BE2C (cell line): ENCODE measurements around the gene USP33.
"Not testable (repeated sequence)": the region's sequence is repeated elsewhere in the genome, so short reads cannot be mapped to it uniquely, and the experiment has no call there.

Experiments
- DNase-seq: peaks from one replicate; pipeline ENCODE4 v3.0.0-alpha.2; 2020
- H3K27me3 ChIP-seq: fragments of 250-450 bp; sonication (Bioruptor Pico); 2 replicates; pipeline ENCODE4 v1.5.1; 2020; ENCODE audit warnings: mild to moderate bottlenecking
- H3K36me3 ChIP-seq: fragments of 250-450 bp; sonication (Bioruptor Pico); 2 replicates; pipeline ENCODE4 v1.5.1; 2020; ENCODE audit warnings: mild to moderate bottlenecking
- H3K4me1 ChIP-seq: fragments of 250-450 bp; sonication (Bioruptor Pico); 2 replicates; pipeline ENCODE4 v1.5.1; 2020
- H3K4me3 ChIP-seq: 2 replicates; pipeline ENCODE4 v1.5.1; 2011; ENCODE audit warnings: low read depth, low read length
- H3K9me3 ChIP-seq: fragments of 250-450 bp; sonication (Bioruptor Pico); 2 replicates; pipeline ENCODE4 v1.5.1; 2020
- CTCF ChIP-seq: IDR thresholded peaks from 2 replicates; pipeline ENCODE4 v1.5.1; 2012; ENCODE audit warnings: mild to moderate bottlenecking, low read depth, low read length

The USP33 gene

GRCh38 chr1:77718181-77718580 lies 41.5 kb downstream of the USP33 start:
- H3K4me3 ChIP-seq, result no peak overlapping the region
- no peaks in the 10 kb centered on the region for H3K4me1 ChIP-seq
- no peaks in the 10 kb centered on the region; the same call in 1 of the 2 replicates for H3K36me3 ChIP-seq
- no peaks in the 10 kb centered on the region for H3K27me3 ChIP-seq
- TF ChIP-seq CTCF, result no peak
- no peak for DNase-seq
- H3K9me3 ChIP-seq, result no peaks in the 10 kb centered on the region

- Histone ChIP-seq H3K4me3 (no peak overlapping the region), H3K36me3 (no peaks in the 10 kb centered on the region; the same call in 1 of the 2 replicates), H3K27me3 (no peaks in the 10 kb centered on the region), H3K4me1 (no peaks in the 10 kb centered on the region), H3K9me3 (no peaks in the 10 kb centered on the region)
- DNase-seq, result no peak
- TF ChIP-seq CTCF, result no peak
Observed at GRCh38 chr1:77716065-77716464, 43.6 kb downstream of the USP33 start.

- Histone ChIP-seq H3K4me3 (no peak overlapping the region), H3K9me3 (no peaks in the 10 kb centered on the region), H3K36me3 (no peaks in the 10 kb centered on the region), H3K27me3 (no peaks in the 10 kb centered on the region), H3K4me1 (no peaks in the 10 kb centered on the region)
- no peak for DNase-seq
- no peak for TF ChIP-seq CTCF
Observed at GRCh38 chr1:77709727-77710126, 49.9 kb downstream of the USP33 start.

- Histone ChIP-seq H3K27me3 (no peaks in the 10 kb centered on the region), H3K9me3 (no peaks in the 10 kb centered on the region), H3K36me3 (no peaks in the 10 kb centered on the region), H3K4me3 (no peak overlapping the region), H3K4me1 (no peaks in the 10 kb centered on the region)
- TF ChIP-seq CTCF, result no peak
- no peak for DNase-seq
Observed at GRCh38 chr1:77706321-77706720, 53.3 kb downstream of the USP33 start.

GRCh38 chr1:77704736-77705135 lies 54.9 kb downstream of the USP33 start:
- H3K4me3 ChIP-seq, result no peak overlapping the region
- no peak for DNase-seq
- H3K36me3 ChIP-seq, result no peaks in the 10 kb centered on the region
- H3K27me3 ChIP-seq, result no peaks in the 10 kb centered on the region
- H3K9me3 ChIP-seq, result no peaks in the 10 kb centered on the region; the same call in 1 of the 2 replicates
- no peak for TF ChIP-seq CTCF
- no peaks in the 10 kb centered on the region for H3K4me1 ChIP-seq

- not testable (repeated sequence) for H3K9me3 ChIP-seq, DNase-seq, H3K36me3 ChIP-seq, H3K27me3 ChIP-seq, H3K4me3 ChIP-seq, H3K4me1 ChIP-seq
Observed at GRCh38 chr1:77699673-77700072, 60.0 kb downstream of the USP33 start.

GRCh38 chr1:77697441-77697840 lies 62.2 kb downstream of the USP33 start:
- H3K4me3 ChIP-seq, result no peak overlapping the region
- no peaks in the 10 kb centered on the region for H3K27me3 ChIP-seq
- no peaks in the 10 kb centered on the region for H3K4me1 ChIP-seq
- no peak for DNase-seq
- TF ChIP-seq CTCF, result no peak
- no peaks in the 10 kb centered on the region for H3K36me3 ChIP-seq
- no peaks in the 10 kb centered on the region; the same call in 1 of the 2 replicates for H3K9me3 ChIP-seq
